SKM-1 treated with dmso at 0.1 percent for 144 hours (cell line): ENCODE results near the gene IRF9.

Experiments
- DNase-seq: peaks from one replicate; lab custom pipeline; 2025; ENCODE audit not compliant: unreplicated experiment; lab: John Stamatoyannopoulos, UW

IRF9 gene

DNA sequence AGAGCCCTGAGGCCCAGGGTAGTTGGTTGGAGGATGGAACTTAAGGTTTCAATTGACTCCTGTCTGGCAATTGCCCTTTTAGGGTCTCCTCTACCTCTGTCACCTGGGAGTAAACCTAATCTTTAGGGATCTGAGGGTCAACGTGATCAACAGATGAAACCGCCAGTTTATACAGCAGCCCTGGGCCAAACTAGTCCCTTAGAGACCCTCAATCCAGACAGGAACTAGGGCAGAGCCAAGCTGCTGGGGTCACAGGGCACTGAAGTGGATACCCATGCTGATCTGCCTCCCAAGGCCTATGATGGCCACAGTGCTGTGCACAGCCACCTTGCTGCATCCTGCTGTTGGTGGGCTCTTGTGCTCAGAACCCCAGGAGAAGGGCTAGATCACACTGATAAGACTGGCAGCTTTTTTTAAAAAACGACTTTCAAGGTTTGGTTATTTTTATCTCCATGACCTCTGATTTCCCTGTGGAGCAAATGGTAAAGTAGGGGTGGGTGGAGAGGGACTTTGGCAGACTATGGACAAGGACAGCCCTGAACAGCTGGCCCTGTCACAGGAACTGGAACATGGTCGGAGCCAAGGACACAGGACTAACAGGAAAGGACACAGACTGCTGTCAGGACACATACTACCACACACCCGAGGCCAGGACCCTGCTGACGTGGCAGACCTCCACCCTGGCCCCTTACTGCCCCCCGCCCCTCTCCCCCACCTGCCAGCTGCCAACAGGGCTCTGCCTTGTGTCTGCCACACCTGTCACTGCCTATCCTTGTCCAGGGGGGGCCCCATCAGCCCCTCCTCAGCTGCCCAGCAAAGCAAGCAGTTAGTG is 30.1 kb upstream of the IRF9 start:
- no peak for DNase-seq

DNA sequence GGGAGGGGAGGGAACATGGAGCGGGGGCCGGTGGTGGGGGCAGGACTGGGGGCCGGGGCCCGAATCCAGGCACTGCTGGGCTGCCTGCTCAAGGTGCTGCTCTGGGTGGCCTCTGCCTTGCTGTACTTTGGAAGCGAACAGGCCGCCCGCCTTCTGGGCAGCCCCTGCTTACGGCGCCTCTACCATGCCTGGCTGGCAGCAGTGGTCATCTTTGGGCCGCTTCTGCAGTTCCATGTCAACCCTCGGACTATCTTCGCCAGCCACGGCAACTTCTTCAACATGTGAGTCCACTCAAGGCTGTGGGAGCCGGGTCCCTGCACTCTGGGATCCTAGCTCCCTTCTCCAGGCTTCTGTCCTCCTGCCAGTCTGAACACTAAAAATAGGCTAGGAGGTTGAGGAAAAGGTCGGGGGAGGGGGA is 29.5 kb upstream of the IRF9 start:
- DNase-seq, result no peak

DNA sequence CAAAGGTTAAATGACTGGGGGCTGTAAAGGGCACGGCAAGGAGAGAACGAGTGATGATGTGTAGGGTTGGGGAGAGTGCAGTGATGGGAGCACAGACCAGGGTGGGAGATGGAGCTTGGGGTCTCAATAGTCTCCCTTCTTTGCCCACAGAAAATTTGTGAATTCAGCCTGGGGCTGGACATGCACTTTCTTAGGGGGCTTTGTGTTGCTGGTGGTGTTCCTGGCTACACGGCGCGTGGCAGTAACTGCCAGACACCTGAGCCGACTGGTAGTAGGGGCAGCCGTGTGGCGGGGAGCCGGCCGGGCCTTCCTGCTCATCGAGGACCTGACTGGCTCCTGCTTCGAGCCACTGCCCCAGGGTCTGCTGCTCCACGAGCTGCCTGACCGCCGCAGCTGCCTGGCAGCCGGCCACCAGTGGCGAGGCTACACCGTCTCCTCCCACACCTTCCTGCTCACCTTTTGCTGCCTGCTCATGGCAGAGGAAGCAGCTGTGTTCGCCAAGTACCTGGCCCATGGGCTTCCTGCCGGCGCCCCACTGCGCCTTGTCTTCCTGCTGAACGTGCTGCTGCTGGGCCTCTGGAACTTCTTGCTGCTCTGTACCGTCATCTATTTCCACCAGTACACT is 28.9 kb upstream of the IRF9 start:
- DNase-seq, result no peak

DNA sequence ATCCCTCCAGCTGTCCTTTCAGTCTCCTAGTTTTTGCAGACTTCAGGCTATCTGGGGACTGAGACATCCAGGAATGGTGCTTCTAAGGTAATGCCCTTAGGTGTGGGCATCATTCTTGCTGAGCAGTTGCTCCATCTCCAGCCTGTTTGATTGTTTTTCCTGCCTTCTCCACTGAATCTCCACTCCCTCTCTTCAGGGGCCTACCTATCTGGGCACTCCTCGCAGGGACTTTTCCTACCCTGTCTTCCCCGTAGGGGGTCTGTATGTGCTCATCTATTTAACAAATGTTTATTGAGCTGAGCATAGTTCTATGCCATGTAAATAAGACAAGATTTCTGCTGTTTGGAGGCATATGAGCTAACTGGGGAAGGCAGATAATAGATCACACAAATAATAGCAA is 28.1 kb upstream of the IRF9 start:
- no peak for DNase-seq

DNA sequence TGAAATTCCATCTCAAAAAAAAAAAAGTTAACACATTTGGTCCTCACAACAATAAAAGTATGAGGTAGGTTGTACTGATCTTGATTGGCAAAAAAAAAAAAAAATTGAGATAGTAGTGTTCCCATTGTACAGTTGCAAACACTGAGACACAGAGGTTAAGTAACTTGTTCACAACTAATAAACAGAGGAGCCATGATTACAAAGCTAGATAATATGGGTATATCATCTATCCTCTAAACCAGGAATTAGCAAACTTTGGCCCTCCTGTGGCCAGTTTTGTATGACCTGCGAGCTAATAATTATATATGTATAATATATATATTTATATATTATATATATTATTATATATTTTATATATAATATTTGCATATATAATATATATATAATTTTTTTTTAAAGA is 27.3 kb upstream of the IRF9 start:
- DNase-seq, result no peak

DNA sequence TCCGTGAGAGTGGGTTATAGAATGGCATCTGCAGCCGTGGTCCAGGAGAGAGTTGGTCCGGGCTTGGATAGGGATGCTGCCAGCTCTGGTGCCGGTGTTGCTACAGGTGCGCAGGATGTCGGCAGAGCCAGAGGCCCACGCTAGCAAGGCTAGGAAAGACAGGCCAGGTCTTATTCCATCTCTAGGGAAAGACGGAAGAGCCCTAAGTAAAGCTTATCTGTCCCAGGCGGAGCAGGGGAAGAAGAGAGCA is 25.6 kb upstream of the IRF9 start:
- DNase-seq, result no peak

DNA sequence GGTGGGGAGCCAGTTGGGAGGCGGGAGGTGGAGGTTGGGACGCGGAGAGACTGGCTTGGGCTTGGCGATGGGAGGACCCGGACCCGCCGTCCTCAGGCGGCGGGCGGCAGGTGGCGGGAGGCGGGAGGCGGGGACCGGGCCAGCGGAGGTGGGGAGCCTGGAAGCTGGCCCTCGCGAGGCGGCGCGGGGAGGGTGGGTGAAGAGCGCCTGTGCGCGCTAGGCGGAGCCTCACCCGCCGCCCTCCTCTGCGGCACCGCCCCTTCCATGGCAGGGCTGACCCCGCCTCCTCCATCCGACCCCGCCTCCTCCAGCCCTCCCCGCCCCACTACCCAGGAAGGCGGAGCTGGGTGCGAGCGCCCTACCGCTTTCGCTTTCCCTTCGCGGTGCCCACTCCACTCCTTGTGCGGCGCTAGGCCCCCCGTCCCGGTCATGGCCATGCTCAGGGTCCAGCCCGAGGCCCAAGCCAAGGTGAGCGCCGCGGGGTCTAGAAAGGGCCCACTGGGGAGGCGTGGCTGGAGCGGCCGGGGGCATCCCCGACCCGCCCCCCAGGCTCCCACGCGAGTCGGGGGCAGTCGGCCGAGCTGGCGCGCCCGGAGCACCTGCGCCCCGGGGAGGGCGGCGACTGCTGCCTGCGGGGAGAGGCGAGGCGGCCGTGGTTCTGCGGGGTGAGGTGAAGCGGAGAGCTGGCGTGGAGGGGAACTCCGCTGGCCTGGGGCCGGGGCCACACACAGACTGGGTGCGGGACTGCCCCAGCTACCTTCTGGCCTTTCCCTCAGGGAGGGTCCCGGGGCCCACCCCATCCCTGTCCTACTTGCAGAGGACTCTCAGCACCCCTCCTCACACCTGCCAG is 25.0 kb upstream of the IRF9 start, which contains the start of gene PSME1:
PSME1 (plus strand) TSS at position 361 of the 850 bp plus-strand sequence; CDS start at position 430, 69 bp downstream.
- DNase-seq, result peak; percentile 54

DNA sequence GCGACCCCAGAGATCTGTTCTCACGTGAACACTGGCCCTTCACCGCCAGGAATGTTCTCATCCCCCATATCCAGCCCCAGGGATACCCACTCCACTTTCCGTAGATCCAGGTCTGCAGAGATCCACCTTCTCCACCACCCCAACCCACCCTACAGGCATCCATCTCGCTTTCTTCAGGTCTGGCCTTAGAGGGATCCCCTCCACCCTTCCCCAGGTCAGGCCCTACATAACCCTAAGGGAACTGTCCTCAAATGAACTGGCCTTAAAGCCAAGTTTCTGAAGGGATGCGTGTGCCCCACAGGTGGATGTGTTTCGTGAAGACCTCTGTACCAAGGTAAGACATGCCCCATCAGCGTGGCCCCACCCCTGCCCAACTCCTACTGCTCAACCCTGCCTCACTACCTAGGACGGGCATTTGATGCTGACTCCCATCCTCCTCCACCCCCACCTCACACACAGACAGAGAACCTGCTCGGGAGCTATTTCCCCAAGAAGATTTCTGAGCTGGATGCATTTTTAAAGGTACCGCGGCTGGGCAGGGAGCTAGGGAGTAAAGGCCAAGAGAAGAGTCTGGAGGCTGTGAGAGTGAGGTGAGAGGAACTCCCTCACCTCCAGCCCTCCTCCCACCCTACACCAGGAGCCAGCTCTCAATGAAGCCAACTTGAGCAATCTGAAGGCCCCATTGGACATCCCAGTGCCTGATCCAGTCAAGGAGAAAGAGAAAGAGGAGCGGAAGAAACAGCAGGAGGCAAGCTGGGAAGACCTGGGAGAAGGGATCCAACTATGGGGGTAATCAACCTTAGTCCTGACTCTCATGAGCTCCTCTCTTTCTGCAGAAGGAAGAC is 24.2 kb upstream of the IRF9 start:
- no peak for DNase-seq

DNA sequence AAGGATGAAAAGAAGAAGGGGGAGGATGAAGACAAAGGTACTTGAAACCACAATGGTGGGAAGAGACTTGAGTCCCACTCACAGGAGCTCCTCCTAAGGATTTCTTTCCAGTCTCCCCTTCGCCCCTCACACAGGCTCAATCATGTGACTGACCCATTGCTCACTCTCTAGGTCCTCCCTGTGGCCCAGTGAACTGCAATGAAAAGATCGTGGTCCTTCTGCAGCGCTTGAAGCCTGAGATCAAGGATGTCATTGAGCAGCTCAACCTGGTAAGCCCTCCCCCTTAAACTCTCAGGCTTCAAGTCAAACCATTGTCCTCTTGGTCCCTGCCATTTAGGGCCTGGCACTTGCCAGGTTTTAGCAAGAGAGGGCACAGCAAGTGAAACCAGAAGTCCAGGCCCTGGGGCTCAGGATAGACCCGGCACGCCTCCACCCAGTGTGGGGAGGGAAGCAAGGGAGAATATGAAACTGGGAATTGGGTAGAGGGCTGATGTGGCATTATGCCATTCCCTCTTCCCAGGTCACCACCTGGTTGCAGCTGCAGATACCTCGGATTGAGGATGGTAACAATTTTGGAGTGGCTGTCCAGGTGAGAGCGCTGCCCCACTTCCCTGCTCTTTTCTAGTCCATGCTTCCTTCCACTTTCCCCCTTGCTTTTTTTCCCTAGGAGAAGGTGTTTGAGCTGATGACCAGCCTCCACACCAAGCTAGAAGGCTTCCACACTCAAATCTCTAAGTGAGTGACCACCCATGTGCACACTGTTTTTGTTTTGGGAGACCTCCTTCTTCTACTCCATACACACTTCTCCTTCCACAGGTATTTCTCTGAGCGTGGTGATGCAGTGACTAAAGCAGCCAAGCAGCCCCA is 23.3 kb upstream of the IRF9 start:
- DNase-seq, result no peak

DNA sequence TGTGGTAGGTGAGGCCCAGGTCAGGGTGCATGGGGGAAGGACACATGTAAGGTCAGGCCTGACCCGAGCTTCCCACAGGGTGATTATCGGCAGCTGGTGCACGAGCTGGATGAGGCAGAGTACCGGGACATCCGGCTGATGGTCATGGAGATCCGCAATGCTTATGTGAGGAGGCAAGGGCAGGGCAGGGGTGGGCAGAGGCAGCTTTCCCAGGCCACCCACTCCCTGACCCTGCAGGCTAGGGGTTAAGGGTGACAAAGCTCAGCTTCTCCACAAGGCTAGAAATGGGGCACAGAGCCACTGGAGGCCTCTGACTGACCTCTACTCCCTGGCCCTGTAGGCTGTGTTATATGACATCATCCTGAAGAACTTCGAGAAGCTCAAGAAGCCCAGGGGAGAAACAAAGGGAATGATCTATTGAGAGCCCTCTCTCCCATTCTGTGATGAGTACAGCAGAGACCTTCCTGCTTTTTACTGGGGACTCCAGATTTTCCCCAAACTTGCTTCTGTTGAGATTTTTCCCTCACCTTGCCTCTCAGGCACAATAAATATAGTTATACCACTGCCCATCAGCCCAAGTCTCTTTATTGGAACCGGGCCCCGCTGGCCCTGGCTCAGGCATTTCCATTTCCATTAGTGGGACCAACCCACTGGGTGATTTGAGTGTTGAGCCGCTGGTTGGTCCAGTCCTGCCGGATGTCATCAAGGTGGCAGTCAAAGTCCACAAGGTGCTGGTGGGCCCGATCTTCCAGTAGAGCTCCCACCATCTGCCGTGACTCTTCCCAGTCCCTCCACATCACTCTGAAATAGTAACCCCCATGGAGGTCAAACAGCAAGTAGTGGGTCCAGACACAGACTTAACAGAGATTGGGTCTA is 22.4 kb upstream of the IRF9 start:
- DNase-seq, result no peak

DNA sequence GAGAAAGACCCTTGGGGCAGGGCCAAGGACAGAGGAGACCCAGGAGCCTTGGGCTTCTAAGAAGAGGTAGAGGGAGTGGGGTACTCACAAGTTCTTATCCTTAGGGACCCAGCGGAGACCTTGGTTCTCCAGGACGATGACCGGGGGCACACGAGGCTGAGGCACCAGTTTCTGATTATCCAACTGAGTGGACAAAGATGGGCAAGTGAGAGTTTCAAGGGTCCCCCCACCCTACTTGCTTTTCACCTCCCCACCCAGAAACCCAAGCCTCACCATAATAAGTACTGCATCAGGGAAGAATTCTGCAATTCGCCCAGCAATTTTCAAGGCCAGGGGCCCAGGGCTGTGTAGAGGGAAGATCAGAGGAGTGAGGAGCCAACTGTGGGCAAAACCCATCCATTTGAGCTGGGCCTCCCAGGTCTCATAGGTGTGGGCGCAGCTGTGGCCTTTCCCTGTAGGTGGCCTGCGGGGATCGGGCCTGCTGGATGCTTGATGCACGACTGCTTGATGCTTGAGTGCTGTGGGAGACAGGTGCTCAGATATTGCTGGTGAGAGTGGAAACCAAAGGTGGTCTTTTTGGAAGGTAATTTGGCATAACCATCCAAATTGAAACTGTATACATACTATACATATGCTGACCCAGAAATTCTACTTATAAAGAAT is 21.7 kb upstream of the IRF9 start:
- no peak for DNase-seq

DNA sequence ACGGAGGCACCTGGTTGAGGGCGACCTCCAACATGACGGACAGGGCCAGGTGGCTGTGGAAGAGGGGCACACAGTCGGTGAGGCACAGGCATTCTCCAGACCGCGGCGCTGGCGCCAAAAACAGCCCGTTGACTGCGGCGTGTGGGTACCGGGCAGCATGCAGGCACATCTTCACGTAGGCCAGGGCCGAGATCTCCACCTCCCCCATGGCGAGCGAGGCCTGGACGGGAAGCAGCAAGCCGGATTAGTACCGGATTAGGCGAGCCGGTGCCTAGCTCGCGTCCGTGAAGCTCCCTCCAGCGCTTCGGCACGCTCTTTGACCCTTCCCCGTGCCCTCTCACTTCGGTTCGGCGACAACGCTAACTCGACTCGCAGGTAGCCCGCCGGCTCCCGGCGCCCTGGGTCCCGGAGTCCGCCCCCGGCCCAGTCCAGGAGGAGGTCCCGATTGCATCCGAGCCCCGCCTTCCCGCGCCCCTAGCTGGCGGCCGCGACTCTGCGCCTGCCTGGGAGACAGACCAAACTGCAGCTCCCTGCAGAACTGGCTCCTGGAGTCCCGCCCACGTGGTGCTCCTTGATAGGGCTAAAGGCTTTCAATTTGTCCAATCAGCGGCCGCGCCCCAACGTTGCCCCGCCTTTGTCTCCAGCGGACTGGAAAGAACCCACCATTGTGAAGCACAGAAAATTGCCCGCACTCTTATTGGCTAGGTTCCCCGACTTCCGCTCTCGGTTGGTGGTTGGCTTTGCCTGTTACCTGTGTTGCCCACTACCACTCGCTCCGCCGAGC is 19.8 kb upstream of the IRF9 start, which contains the start of gene EMC9:
EMC9 (minus strand) TSS at position 495 of the 784 bp plus-strand sequence; CDS start at position 208, 287 bp downstream.
- DNase-seq, result peak; percentile 94

DNA sequence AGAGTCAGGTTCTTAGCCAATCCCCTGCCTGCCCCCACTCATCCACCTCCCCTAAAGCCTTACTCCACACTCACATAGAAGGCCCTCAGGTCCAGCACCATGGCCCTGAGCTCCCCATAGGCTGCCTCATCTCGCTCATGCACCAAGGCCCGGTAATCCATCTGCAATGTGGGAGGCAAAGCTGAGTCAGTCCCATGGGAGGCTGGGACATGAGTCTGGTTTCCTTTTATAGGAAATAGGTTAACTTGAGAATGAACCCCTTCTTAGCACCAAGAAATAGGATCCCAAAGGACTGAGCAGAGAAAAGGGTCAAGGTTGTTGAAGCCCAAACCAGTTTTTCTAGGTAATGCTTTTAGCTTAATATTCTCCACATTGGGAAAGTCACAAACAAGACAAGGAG is 17.6 kb upstream of the IRF9 start:
- DNase-seq, result no peak

DNA sequence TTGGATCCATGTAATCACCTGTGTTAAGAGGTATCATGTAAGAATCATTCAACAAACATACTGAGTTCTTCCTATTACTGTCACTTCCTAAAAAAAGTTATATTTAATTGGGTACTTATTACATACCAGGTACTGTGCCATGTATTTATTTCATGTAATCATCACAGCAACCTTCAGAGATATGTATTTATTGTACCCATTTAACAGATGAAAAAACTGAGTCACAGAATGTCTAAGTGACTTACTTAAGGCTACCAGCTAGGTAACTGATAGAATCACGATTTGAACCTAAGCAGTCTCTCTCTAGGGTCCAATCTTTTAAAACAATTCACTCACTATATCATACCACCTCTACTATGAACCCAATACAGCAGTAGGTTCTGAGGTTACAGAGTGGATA is 16.6 kb upstream of the IRF9 start:
- no peak for DNase-seq

DNA sequence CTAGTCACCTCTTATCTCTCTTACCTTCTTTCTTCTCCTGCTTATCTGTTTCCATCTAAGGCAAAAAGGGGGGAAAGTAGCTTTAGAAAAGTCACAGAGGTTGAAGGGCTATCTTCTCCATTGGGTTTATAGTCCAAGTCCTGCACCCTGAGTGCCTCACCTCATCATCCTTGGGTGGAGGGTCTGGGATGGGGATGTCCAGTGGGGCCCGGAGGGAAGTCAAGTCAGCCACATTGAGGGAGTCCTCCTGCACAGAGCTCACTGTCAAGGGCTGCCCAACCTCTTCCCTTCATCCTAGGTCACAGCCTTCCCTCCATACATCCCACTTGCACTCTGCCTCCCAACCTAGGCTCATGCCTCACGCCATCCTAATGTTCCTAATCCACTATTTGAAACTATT is 15.8 kb upstream of the IRF9 start:
- no peak for DNase-seq

DNA sequence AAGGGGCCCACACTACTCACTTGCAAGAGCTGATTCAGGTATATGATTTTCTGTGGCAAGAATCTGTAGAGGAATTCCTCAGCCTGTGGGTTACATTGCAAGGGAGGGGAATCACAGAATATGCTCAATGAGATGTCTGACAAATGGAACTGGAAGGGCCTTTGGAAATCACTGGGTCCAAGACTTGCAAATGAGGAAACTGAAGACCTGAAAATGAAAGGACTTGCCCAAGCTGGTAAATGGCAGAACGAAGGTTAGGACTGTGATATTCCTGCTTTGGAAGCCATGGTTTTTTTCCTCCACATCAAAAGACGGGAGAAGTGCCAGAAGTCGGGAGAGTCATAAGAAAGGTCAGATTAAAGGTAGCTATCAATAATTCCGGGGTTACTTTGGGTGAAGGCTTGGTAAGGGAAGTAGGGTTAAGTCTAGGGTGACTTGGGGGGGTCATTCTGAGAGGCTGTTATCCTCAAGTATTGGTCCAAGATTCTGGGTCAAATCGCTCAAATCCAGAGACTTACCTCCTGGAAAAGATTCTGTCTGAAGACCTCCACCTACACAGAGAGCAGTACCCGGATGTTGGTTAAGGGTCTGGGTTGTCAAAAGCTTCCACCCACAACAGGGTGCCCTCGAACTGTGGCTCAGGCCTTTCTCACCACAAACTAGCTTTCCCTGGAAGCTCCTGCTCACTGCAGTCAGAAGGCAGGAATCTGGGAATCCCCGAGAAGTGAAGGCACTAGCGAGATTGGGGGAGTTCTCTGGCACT is 15.2 kb upstream of the IRF9 start:
- no peak for DNase-seq

DNA sequence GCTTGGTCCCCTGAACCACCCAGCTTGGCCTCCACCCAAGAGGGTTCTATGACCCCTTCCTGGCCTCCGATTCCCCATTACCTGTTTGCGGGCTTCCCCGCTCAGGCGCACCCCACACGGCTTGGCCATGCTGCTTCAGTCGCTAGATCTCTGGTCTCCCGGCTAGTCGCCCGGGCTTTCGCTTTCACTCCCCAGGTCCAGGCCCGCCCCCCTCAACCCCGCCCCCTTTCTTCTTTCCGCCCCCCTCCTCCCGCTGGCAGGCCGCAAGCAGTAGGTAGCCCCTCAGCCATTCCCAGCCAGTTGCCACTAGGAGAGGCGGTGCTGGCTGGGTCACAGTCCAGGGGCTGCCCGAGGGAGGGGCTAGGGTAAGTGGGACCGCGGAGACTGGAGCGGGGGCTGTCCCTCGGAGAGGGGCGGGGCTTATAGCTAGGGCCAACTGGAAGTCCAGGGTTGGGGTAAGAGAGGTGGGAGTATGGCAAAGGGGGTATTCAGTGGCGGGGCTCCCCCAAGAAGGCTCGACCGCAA is 14.6 kb upstream of the IRF9 start, which contains the start of gene PSME2:
PSME2 (minus strand) TSS at position 158 of the 525 bp plus-strand sequence; CDS start at position 129, 29 bp downstream.
- peak; percentile 72 for DNase-seq
